ENCODE data around the gene NKX2-2. TPM values are rescaled to one million over a fixed set of nuclear protein-coding genes. Genes with fewer than 3 reads are reported as not detected.

The NKX2-2 gene
- total and polyA plus RNA-seq, 2 of the 8 experiments (the other 6 are each of a cell fraction or from before 2014, with no cell fraction given) = not detected

DNA sequence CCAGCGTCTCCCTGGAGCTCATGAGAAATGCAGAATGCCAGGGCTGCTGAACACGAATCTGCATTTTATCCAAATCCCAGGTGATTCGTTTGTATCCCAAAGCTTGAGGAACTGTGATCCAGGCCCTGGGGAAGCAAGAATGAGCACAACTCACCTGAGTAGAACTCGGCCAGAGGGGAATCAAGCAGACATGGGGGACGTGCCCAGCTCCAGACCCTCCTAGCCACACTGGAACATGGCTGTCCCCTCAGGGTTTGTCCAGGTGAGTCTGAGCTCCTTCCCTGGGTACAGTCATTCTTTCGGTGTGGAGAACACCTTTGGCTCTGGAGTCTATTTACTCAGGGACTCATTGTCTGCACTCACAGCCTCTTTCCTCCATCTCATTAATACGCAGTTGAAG, 13.3 kb downstream of the NKX2-2 start:
- FAIRE-seq (no peak), DNase-seq (ENCODE audit: low read depth in 1 of 2, low spot score in 2 of 2) (peak in 1 of 2 experiments; percentile 38)
- Histone ChIP-seq H3K9me3 (ENCODE audit: insufficient read depth in 2 of 2, low read depth in 1 of 2, low read length in 1 of 2) (no peaks in the 10 kb centered on the region), H2BK20ac (ENCODE audit: low read length) (0 out of 2 replicates have a peak overlapping the region, but pooled peaks have one; percentile 62), H2BK5ac (ENCODE audit: low read depth, low read length) (peak overlapping the region; percentile 41; the same call in 1 of the 2 replicates), H3K4me3 (ENCODE audit: extremely low read depth in 1 of 4, insufficient read depth in 2 of 4, low read depth in 3 of 4, low read length in 4 of 4) (no peak overlapping the region), H2BK120ac (replicated peaks; ENCODE audit: low read depth, low read length) (no peak overlapping the region), H2AK5ac (ENCODE audit: low read depth, low read length) (no peak overlapping the region), H2BK15ac (ENCODE audit: low read length) (no peak overlapping the region), H4K20me1 (replicated peaks in 1 of 2; ENCODE audit: control insufficient read depth in 1 of 2, insufficient read depth in 2 of 2, low read length in 2 of 2) (peaks cover 0 to 2% of the 10 kb centered on the region in 2 experiments), H3K4me2 (ENCODE audit: insufficient read depth in 1 of 2, low read depth in 2 of 2, low read length in 2 of 2) (no peak overlapping the region), H3K4me1 (replicated peaks in 1 of 4; ENCODE audit: control insufficient read depth in 3 of 4, insufficient read depth in 4 of 4, low read length in 3 of 4) (peaks cover 6 to 13% (median 11%) of the 10 kb centered on the region in 4 experiments), H2AFZ (ENCODE audit: low read length) (no peak overlapping the region), H3K56ac (replicated peaks; ENCODE audit: insufficient read length, low read depth, low read length) (no peak overlapping the region), H4K8ac (ENCODE audit: extremely low read depth, insufficient read depth, low read length) (no peak overlapping the region), H3K18ac (ENCODE audit: extremely low read depth, low read length) (no peak overlapping the region; the same call in 1 of the 2 replicates), H3K27me3 (replicated peaks in 1 of 4; ENCODE audit: control insufficient read depth in 3 of 4, extremely low read depth in 1 of 4, insufficient read depth in 3 of 4, low read length in 3 of 4) (peaks cover 1 to 21% (median 13%) of the 10 kb centered on the region in 4 experiments), H2BK12ac (ENCODE audit: low read depth, low read length) (no peak overlapping the region), H3K36me3 (ENCODE audit: control insufficient read depth in 2 of 4, insufficient read depth in 4 of 4, low read length in 3 of 4) (no peaks in the 10 kb centered on the region), H3K79me1 (ENCODE audit: low read depth, low read length) (no peaks in the 10 kb centered on the region), H3K14ac (ENCODE audit: insufficient read length) (no peak overlapping the region), H3K23ac (ENCODE audit: insufficient read length) (no peak overlapping the region), H4K5ac (ENCODE audit: insufficient read length, low read depth, low read length) (no peak overlapping the region), H3K4ac (replicated peaks; ENCODE audit: insufficient read length, low read depth, low read length) (no peak overlapping the region), H4K91ac (replicated peaks; ENCODE audit: insufficient read length, low read length) (no peak overlapping the region), H3K9ac (replicated peaks in 1 of 4; ENCODE audit: extremely low read depth in 1 of 4, low read depth in 3 of 4, low read length in 3 of 4) (no peak overlapping the region), H3K23me2 (ENCODE audit: low read depth, low read length) (peaks cover 2% of the 10 kb centered on the region; the same call in 1 of the 2 replicates), H3K27ac (ENCODE audit: low read depth, low read length) (no peak overlapping the region), H3K79me2 (ENCODE audit: control insufficient read depth in 1 of 2, insufficient read depth in 2 of 2, low read length in 2 of 2) (no peaks in the 10 kb centered on the region)
- POLR2A ChIA-PET (ENCODE audit: partially characterized antibody) = no interaction called here
- CTCF ChIA-PET (ENCODE audit: partially characterized antibody) = interaction anchor here (0.6 to 2.2 kb wide), 9 partner anchors 10 to 677 kb away, joined by 3 to 10 read pairs (median 3); no protein-coding TSS in a partner anchor
- 89% methylated on average over 7 of the region's 7 CpGs; no CpG with 5 or more reads in 1 of the 2 experiments for WGBS, 2 experiments (ENCODE audit: extremely low coverage in 1 of 2, insufficient coverage in 1 of 2, insufficient read length in 1 of 2, insufficient replicate concordance in 2 of 2, low coverage in 1 of 2, low lambda C conversion rate in 2 of 2, missing lambda C conversion rate in 1 of 2)
- TF ChIP-seq TBP (IDR thresholded peaks at IDR 0.05; ENCODE audit: low read depth, low read length) (no peak), CHD1 (IDR thresholded peaks at IDR 0.05; ENCODE audit: low read depth, low read length) (no peak), NRF1 (IDR thresholded peaks at IDR 0.05; ENCODE audit: low read depth, low read length) (no peak), RFX5 (IDR thresholded peaks at IDR 0.05; ENCODE audit: borderline replicate concordance, low read depth, low read length) (no peak), NANOG (IDR thresholded peaks at IDR 0.05; ENCODE audit: insufficient read depth, low read depth, low read length, poor library complexity, severe bottlenecking) (no peak), POLR2A (IDR thresholded peaks at IDR 0.05; ENCODE audit: control extremely low read depth in 1 of 2, low read depth in 2 of 2, low read length in 2 of 2) (no peak), CBX5 (IDR thresholded peaks at IDR 0.05; ENCODE audit: low read depth, low read length) (no peak), CHD2 (IDR thresholded peaks at IDR 0.05; ENCODE audit: low read length) (no peak), SIX5 (IDR thresholded peaks at IDR 0.05; ENCODE audit: low read depth, low read length) (no peak), JUND (IDR thresholded peaks at IDR 0.05; ENCODE audit: low read length) (no peak), TAF7 (optimal IDR thresholded peaks at IDR 0.05; ENCODE audit: borderline replicate concordance, low read depth, low read length) (no peak), RNF2 (IDR thresholded peaks at IDR 0.05; ENCODE audit: borderline replicate concordance, low read depth, low read length, missing control alignments, poor library complexity, severe bottlenecking) (no peak), EP300 (IDR thresholded peaks at IDR 0.05; ENCODE audit: borderline replicate concordance in 1 of 2, low read depth in 2 of 2, low read length in 2 of 2) (no peak), SUZ12 (IDR thresholded peaks at IDR 0.05; ENCODE audit: low read length) (no peak), SIRT6 (IDR thresholded peaks at IDR 0.05; ENCODE audit: low read length) (no peak)
